Measurements from ENCODE around the gene SLC37A2. TPM values are rescaled to one million over a fixed set of nuclear protein-coding genes. Genes with fewer than 3 reads are reported as not detected.

Gene SLC37A2
- total RNA-seq, 1 experiment from 2014 or later, result 5.1 TPM

GRCh38 chr11:125053167-125053566, 9.9 kb upstream of the SLC37A2 start:
- ChIA-PET CTCF (no interaction called here), RAD21 (ENCODE audit: low non-redundant PET in 1 of 2, low total read pairs in 2 of 2, uncharacterized antibody in 2 of 2, unreplicated experiment in 2 of 2) (no interaction called here), POLR2A (no interaction called here)
- no peak overlapping the region for H3K9ac ChIP-seq (ENCODE audit: low read length)
- H3K9me2 ChIP-seq (ENCODE audit: insufficient read depth), result no peaks in the 10 kb centered on the region
- H3K79me2 ChIP-seq (ENCODE audit: insufficient read depth, low read length), result no peaks in the 10 kb centered on the region
- no peaks in the 10 kb centered on the region for H3K27me3 ChIP-seq (ENCODE audit: insufficient read depth, low read length)
- H2AFZ ChIP-seq (ENCODE audit: low read depth, low read length, poor library complexity, severe bottlenecking), result no peak overlapping the region
- H3K9me3 ChIP-seq (ENCODE audit: control insufficient read depth in 1 of 2, insufficient read depth in 1 of 2, low read depth in 1 of 2, low read length in 2 of 2), result no peaks in the 10 kb centered on the region
- intact Hi-C loops (cut with micrococcal nuclease), result no loop called here
- H4K20me1 ChIP-seq (ENCODE audit: insufficient read depth), result no peaks in the 10 kb centered on the region
- BruUV-seq (replicated peaks), result no TSS peak
- H3K4me1 ChIP-seq (ENCODE audit: control insufficient read depth in 1 of 2, insufficient read depth in 2 of 2, low read length in 2 of 2), result no peaks in the 10 kb centered on the region
- H3K4me3 ChIP-seq (replicated peaks in 1 of 2; ENCODE audit: low read depth in 1 of 2, low read length in 2 of 2), result no peak overlapping the region
- no peak overlapping the region for H3K27ac ChIP-seq (ENCODE audit: low read depth, low read length)
- no peak overlapping the region for H3K4me2 ChIP-seq (ENCODE audit: low read length)
- no peaks in the 10 kb centered on the region for H3K36me3 ChIP-seq (ENCODE audit: control insufficient read depth in 1 of 2, insufficient read depth in 2 of 2, low read length in 2 of 2)
- ATAC-seq, result no peak
- DNase-seq (ENCODE audit: low read depth, low spot score), result no peak
- TF ChIP-seq SP1 (IDR thresholded peaks at IDR 0.05; ENCODE audit: low read depth) (no peak), ZNF274 (IDR thresholded peaks at IDR 0.05; ENCODE audit: low read depth, low read length) (no peak), CBX3 (IDR thresholded peaks at IDR 0.05; ENCODE audit: low read depth) (no peak), MAX (IDR thresholded peaks at IDR 0.05) (no peak), ATF3 (IDR thresholded peaks at IDR 0.05) (no peak), YY1 (IDR thresholded peaks at IDR 0.05; ENCODE audit: extremely low read depth, insufficient replicate concordance, low read depth, low read length) (no peak), POLR2AphosphoS5 (IDR thresholded peaks at IDR 0.05; ENCODE audit: low read depth, low read length) (no peak), ELF1 (IDR thresholded peaks at IDR 0.05; ENCODE audit: borderline replicate concordance, low read depth) (no peak), FOSL1 (IDR thresholded peaks at IDR 0.05; ENCODE audit: low read depth) (no peak), ZFX (IDR thresholded peaks at IDR 0.05) (no peak), EZH2phosphoT487 (IDR thresholded peaks at IDR 0.05; ENCODE audit: borderline replicate concordance) (no peak), CEBPB (IDR thresholded peaks at IDR 0.05; ENCODE audit: low read depth) (no peak), SRF (IDR thresholded peaks at IDR 0.05; ENCODE audit: low read depth) (no peak), TCF7L2 (IDR thresholded peaks at IDR 0.05; ENCODE audit: borderline replicate concordance, extremely low read depth, insufficient read depth, insufficient read length) (no peak), ZBTB33 (IDR thresholded peaks at IDR 0.05; ENCODE audit: extremely low read depth, insufficient replicate concordance, low read length) (no peak)

All from HCT116 (cell line).